HG03520 (cell line): ENCODE data around the gene C1QL3.

Experiments used
- ATAC-seq: cut with Tn5 transposase; IDR thresholded peaks from one replicate; pipeline ENCODE4 v1.9.1; 2021; ENCODE audit warnings: mild to moderate bottlenecking, moderate library complexity; ENCODE audit not compliant: unreplicated experiment

C1QL3 gene

GRCh38 chr10:16497911-16498310, 23.8 kb downstream of the C1QL3 start:
- no peak for ATAC-seq

DNA sequence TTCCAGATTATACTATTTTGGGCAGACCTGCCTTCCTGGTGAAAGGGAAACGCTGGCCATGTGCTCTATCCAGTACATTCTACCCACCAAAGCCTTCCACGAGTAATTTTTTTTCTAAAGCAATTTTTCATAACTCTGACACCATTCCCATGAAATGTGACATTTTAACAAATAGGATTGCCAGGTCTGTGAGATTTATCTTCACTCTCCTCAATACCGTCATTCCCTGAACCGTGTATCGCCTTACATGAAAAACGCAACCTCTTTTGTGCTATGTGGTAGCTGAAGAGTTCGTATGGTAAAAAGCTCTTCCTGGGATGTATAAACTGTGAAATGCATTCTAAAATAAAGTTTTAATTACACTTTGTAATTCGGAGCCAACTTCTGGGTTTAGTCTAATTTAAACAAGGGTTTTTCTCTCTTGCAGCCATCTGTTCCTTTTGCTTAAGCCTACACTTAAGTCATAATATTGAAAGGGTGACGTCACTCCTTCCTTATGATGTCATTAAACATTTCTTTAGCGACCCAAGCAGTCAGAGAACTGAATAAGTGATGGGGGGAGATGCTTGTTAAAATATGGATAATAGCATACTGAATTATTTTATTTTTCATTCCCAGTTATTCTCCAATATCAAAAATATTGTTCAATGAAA, 27.7 kb downstream of the C1QL3 start:
- no peak for ATAC-seq

DNA sequence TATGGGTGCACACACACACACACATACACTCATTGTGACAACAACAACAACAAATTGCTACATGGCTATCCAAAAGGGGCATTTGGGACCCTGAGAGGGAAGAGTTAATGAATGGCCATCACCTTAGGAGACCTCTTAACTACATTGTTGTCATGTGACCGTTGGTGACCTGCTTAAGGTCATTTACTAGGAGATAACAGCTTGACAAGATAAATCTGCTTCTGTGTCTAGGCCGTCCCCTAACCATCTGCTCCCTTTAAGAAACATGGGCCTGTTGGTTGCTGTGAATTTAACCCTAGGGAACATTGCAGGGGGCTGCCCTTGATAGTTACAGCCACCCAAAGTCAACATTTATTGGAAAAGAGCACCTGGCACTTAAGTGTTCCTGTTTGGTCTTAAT, 29.7 kb downstream of the C1QL3 start:
- no peak for ATAC-seq

DNA sequence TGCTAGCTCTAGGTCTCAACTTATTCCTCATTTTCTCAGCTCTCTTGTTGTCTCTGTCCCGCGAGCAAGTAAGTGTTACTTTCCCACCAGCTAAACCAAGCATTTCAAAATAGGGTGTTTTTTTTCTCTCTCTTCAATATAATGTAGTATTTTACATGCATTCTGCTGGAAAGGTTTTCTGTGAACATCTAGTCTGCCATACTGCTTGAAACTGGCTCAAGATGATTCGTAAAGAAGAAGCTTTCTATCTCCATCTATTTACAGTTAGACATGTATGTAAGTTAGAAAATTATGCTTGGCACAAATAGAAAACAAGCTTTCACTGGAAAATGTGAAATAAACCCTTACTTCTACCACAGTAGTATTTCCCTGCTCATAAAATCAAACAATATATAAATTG, 31.2 kb downstream of the C1QL3 start:
- ATAC-seq: no peak

DNA sequence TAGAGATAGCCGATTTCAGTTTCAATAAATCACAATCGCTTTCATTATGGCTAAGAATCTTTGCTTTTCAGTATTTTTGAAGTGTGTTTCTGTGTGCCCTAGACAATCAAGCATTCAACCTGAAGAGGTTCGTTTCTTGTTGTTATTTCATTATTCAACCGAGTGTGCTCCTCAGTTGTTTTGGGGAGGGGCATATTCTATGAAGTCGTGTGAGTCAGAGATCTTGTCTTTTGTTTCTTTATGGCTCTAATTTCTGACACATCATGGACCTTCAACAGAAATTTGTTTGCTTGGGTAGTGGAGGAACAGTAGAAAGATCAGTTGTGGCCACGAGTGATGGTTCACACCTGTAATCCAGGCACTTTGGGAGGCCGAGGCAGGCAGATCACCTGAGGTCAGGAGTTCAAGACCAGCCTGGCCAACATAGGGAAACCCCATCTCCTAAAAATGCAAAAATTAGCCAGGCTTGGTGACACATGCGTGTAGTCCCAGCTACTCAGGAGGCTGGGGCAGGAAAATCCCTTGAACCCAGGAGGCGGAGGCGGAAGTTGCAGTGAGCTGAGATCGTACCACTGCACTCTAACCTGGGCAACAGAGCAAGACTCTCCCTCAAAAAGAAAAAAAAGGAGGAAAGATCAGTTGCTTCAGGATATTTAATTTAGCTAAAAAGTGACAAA, 38.3 kb downstream of the C1QL3 start:
- ATAC-seq: no peak

- no peak for ATAC-seq
These were observed 40.5 kb downstream of the C1QL3 start for GRCh38 chr10:16481052-16481728.

DNA sequence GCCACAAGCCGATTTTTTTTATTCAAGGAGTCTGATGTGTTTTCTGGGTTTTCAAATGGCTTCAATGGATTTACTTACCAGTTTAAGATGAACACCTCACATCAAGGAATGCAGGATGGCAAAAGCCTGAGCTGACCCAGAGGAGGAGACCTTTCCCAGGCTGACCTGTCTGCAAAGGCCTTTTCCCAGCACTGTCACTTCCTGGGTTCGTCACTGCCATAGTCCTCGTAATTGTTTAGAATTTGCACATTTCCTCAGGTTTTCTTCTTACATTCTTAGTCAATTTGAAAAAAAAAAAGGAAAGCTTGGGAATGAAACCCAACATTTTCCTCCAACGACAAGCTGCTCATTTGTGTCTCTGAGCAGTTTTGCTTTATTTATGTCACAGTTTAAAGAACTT, 42.9 kb downstream of the C1QL3 start:
- no peak for ATAC-seq

DNA sequence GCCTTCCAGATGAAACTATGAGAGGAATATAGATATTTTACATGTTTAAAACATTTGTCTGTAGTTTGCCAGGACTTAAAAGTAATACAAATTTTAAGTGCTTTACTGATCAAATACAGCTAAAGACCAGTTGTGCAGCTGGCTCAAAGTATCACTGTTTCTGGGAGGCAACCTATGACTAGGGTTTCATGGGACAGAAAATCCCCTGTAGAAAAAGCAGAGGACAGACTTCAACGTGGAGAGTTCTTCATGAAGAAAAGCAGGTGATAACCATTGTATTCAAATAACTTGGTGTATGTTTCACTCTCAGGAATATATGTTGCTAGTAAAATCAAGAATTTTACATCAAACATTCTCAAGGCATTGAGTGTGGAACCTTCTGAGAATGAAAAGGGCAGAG, 43.9 kb downstream of the C1QL3 start:
- no peak for ATAC-seq

DNA sequence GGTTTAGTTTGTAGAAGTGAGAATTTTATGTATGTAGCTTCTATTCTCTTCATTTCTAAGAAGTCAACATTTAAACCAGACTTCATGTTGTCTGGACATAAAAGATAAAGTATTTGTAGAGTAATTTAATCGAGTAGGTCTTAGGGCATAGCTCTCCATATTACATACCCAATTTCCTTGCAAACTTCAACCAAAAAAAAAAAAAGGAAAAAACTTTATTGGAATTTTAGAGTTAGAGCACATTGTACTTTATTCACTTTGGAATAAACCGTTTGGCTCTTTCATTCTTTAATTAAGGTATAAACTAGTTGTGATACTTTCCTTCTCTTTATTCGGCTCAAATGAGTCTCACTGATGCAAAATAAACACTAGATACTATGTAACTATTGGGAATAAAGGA, 48.9 kb downstream of the C1QL3 start:
- ATAC-seq: no peak

DNA sequence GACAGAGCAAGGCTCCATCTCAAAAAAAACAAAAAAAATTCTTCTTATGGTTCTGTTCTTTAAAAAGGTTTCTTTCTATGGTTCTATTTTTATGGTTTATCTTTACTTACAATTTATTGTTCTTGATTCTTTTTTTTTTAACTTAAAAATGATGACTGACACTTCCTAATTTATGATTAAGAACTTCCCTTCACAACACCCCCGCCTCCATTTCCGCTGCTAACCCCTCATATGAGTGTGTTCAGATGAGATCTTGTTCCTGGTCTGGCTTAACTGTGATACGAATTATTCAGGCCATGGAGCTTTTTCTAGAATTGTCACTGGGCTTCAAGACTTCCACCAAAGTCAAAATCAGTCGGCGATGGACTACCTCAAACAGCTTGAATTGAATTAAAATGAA, 50.9 kb downstream of the C1QL3 start:
- no peak for ATAC-seq

DNA sequence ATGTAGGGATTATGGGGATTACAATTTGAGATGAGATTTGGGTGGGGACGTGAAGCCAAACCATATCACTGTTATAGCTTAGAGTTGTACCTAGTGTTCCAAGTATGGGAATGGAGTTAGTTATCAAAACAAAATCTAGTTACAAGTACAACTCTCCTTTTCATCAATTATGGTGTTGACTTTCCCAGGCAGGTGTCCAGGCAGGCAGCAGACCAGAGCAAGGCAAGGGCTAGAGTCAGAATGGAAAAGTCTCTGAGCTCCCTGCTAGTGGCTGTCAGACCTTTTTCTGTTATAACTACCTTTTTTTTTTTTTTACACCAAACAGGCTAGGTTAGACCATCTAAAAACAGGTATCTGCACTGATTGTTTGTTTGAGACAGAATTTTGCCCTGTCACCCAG, 55.7 kb downstream of the C1QL3 start:
- no peak for ATAC-seq
